Dendritic cell treated with granulocyte-macrophage colony-stimulating factor and Interleukin-4, amounts not matched to agents 40 ng/mL and 50 ng/mL, for 4 days (primary cell): ENCODE data around the gene SRPX2.

Experiments used
- H3K27ac Mint-ChIP-seq: one replicate; pipeline ENCODE4 v1.8.0; 2022; ENCODE audit warnings: mild to moderate bottlenecking, mixed read lengths
- H3K27me3 Mint-ChIP-seq: one replicate; pipeline ENCODE4 v1.8.0; 2022; ENCODE audit warnings: mild to moderate bottlenecking, mixed read lengths
- H3K36me3 Mint-ChIP-seq: one replicate; pipeline ENCODE4 v1.8.0; 2022; ENCODE audit warnings: low read depth, mixed read lengths
- H3K4me1 Mint-ChIP-seq: one replicate; pipeline ENCODE4 v1.8.0; 2022; ENCODE audit warnings: low read depth, mixed read lengths
- H3K4me3 Mint-ChIP-seq: one replicate; pipeline ENCODE4 v1.8.0; 2022; ENCODE audit warnings: mild to moderate bottlenecking, moderate library complexity, mixed read lengths
- H3K9me3 Mint-ChIP-seq: one replicate; pipeline ENCODE4 v1.8.0; 2022; ENCODE audit warnings: mixed read lengths
- intact Hi-C: fragments of 100-400 bp; cut with micrococcal nuclease; formaldehyde crosslinking; loops from one replicate; pipeline ENCODE4 v1.15.0; 2022

The SRPX2 gene

GRCh38 chrX:100663642-100664041 lies 19.6 kb downstream of the SRPX2 start:
- H3K4me1 Mint-ChIP-seq = peaks cover 6% of the 10 kb centered on the region
- H3K36me3 Mint-ChIP-seq = no peaks in the 10 kb centered on the region
- H3K4me3 Mint-ChIP-seq = no peak overlapping the region
- H3K9me3 Mint-ChIP-seq = no peaks in the 10 kb centered on the region
- H3K27me3 Mint-ChIP-seq = peaks cover 33% of the 10 kb centered on the region
- no peak overlapping the region for H3K27ac Mint-ChIP-seq
- intact Hi-C loops = no loop called here

- Mint-ChIP-seq H3K36me3 (no peaks in the 10 kb centered on the region), H3K27me3 (peaks cover 54% of the 10 kb centered on the region), H3K4me3 (no peak overlapping the region), H3K9me3 (no peaks in the 10 kb centered on the region), H3K4me1 (peaks cover 25% of the 10 kb centered on the region), H3K27ac (no peak overlapping the region)
- intact Hi-C loops = loop anchor here (5.0 kb wide), 1 partner anchor 94 kb away; no protein-coding TSS in a partner anchor
Measured at GRCh38 chrX:100672966-100673365, 29.0 kb downstream of the SRPX2 start.

- peaks cover 55% of the 10 kb centered on the region for H3K27me3 Mint-ChIP-seq
- intact Hi-C loops = loop anchor here (5.0 kb wide), 1 partner anchor 94 kb away; no protein-coding TSS in a partner anchor
- H3K27ac Mint-ChIP-seq = no peak overlapping the region
- H3K4me3 Mint-ChIP-seq = no peak overlapping the region
- no peaks in the 10 kb centered on the region for H3K36me3 Mint-ChIP-seq
- no peaks in the 10 kb centered on the region for H3K9me3 Mint-ChIP-seq
- peaks cover 25% of the 10 kb centered on the region for H3K4me1 Mint-ChIP-seq
Measured at GRCh38 chrX:100673397-100673953, 29.5 kb downstream of the SRPX2 start.

GRCh38 chrX:100674705-100675104 lies 30.7 kb downstream of the SRPX2 start:
- peaks cover 59% of the 10 kb centered on the region for H3K27me3 Mint-ChIP-seq
- H3K4me3 Mint-ChIP-seq = no peak overlapping the region
- no peak overlapping the region for H3K27ac Mint-ChIP-seq
- H3K9me3 Mint-ChIP-seq = no peaks in the 10 kb centered on the region
- intact Hi-C loops = loop anchor here (5.0 kb wide), 1 partner anchor 93 kb away; no protein-coding TSS in a partner anchor
- peaks cover 25% of the 10 kb centered on the region for H3K4me1 Mint-ChIP-seq
- H3K36me3 Mint-ChIP-seq = no peaks in the 10 kb centered on the region

- H3K27ac Mint-ChIP-seq = no peak overlapping the region
- no peaks in the 10 kb centered on the region for H3K36me3 Mint-ChIP-seq
- H3K4me3 Mint-ChIP-seq = no peak overlapping the region
- intact Hi-C loops = no loop called here
- peaks cover 34% of the 10 kb centered on the region for H3K4me1 Mint-ChIP-seq
- H3K27me3 Mint-ChIP-seq = peaks cover 51% of the 10 kb centered on the region
- H3K9me3 Mint-ChIP-seq = no peaks in the 10 kb centered on the region
Measured at GRCh38 chrX:100677611-100678181, 33.7 kb downstream of the SRPX2 start.

- Mint-ChIP-seq H3K36me3 (no peaks in the 10 kb centered on the region), H3K4me1 (peaks cover 12% of the 10 kb centered on the region), H3K27ac (no peak overlapping the region), H3K4me3 (no peak overlapping the region), H3K27me3 (peaks cover 41% of the 10 kb centered on the region), H3K9me3 (no peaks in the 10 kb centered on the region)
- intact Hi-C loops = loop anchor here (10.0 kb wide), 2 partner anchors 166 to 604 kb away; no protein-coding TSS in a partner anchor
Measured at GRCh38 chrX:100680756-100681155, 36.8 kb downstream of the SRPX2 start.

GRCh38 chrX:100681599-100681998 lies 37.6 kb downstream of the SRPX2 start:
- H3K27me3 Mint-ChIP-seq = peaks cover 36% of the 10 kb centered on the region
- no peaks in the 10 kb centered on the region for H3K9me3 Mint-ChIP-seq
- H3K4me3 Mint-ChIP-seq = no peak overlapping the region
- peaks cover 9% of the 10 kb centered on the region for H3K4me1 Mint-ChIP-seq
- intact Hi-C loops = loop anchor here (10.0 kb wide), 2 partner anchors 167 to 603 kb away; no protein-coding TSS in a partner anchor
- no peaks in the 10 kb centered on the region for H3K36me3 Mint-ChIP-seq
- H3K27ac Mint-ChIP-seq = no peak overlapping the region

GRCh38 chrX:100682939-100683338 lies 38.9 kb downstream of the SRPX2 start:
- no peaks in the 10 kb centered on the region for H3K36me3 Mint-ChIP-seq
- no peaks in the 10 kb centered on the region for H3K9me3 Mint-ChIP-seq
- intact Hi-C loops = loop anchor here (10.0 kb wide), 2 partner anchors 168 to 602 kb away; no protein-coding TSS in a partner anchor
- H3K27ac Mint-ChIP-seq = no peak overlapping the region
- H3K4me1 Mint-ChIP-seq = peaks cover 9% of the 10 kb centered on the region
- no peak overlapping the region for H3K4me3 Mint-ChIP-seq
- H3K27me3 Mint-ChIP-seq = peaks cover 31% of the 10 kb centered on the region

- Mint-ChIP-seq H3K27ac (no peak overlapping the region), H3K36me3 (no peaks in the 10 kb centered on the region), H3K4me1 (peaks cover 6% of the 10 kb centered on the region), H3K4me3 (no peak overlapping the region), H3K27me3 (peaks cover 11% of the 10 kb centered on the region), H3K9me3 (no peaks in the 10 kb centered on the region)
- intact Hi-C loops = loop anchor here (1.0 to 10.0 kb wide), 3 partner anchors 83 to 599 kb away; no protein-coding TSS in a partner anchor
Measured at GRCh38 chrX:100685284-100685996, 41.4 kb downstream of the SRPX2 start.

GRCh38 chrX:100685997-100686305 lies 42.0 kb downstream of the SRPX2 start:
- Mint-ChIP-seq H3K9me3 (no peaks in the 10 kb centered on the region), H3K27me3 (peaks cover 7% of the 10 kb centered on the region), H3K27ac (no peak overlapping the region), H3K36me3 (no peaks in the 10 kb centered on the region), H3K4me1 (peaks cover under 1% of the 10 kb centered on the region), H3K4me3 (no peak overlapping the region)
- intact Hi-C loops = loop anchor here (1.0 to 10.0 kb wide), 3 partner anchors 82 to 599 kb away; no protein-coding TSS in a partner anchor

- H3K36me3 Mint-ChIP-seq = no peaks in the 10 kb centered on the region
- H3K9me3 Mint-ChIP-seq = no peaks in the 10 kb centered on the region
- intact Hi-C loops = loop anchor here (10.0 kb wide), 2 partner anchors 172 to 598 kb away; no protein-coding TSS in a partner anchor
- H3K27me3 Mint-ChIP-seq = peaks cover 7% of the 10 kb centered on the region
- H3K4me1 Mint-ChIP-seq = no peaks in the 10 kb centered on the region
- no peak overlapping the region for H3K27ac Mint-ChIP-seq
- H3K4me3 Mint-ChIP-seq = no peak overlapping the region
Measured at GRCh38 chrX:100687128-100687527, 43.1 kb downstream of the SRPX2 start.

GRCh38 chrX:100687546-100687945 lies 43.5 kb downstream of the SRPX2 start:
- H3K4me3 Mint-ChIP-seq = no peak overlapping the region
- intact Hi-C loops = loop anchor here (10.0 kb wide), 2 partner anchors 173 to 597 kb away; no protein-coding TSS in a partner anchor

GRCh38 chrX:100695302-100695701 lies 51.3 kb downstream of the SRPX2 start:
- Mint-ChIP-seq H3K36me3 (no peaks in the 10 kb centered on the region), H3K4me1 (no peaks in the 10 kb centered on the region), H3K4me3 (no peak overlapping the region), H3K27me3 (peaks cover 8% of the 10 kb centered on the region), H3K27ac (no peak overlapping the region), H3K9me3 (no peaks in the 10 kb centered on the region)
- intact Hi-C loops = no loop called here

More at GRCh38 chrX:100687546-100687945, 43.5 kb downstream of the SRPX2 start:
- H3K27ac Mint-ChIP-seq = no peak overlapping the region
- H3K4me1 Mint-ChIP-seq = no peaks in the 10 kb centered on the region
- H3K9me3 Mint-ChIP-seq = no peaks in the 10 kb centered on the region
- no peaks in the 10 kb centered on the region for H3K36me3 Mint-ChIP-seq
- peaks cover 7% of the 10 kb centered on the region for H3K27me3 Mint-ChIP-seq

GRCh38 chrX:100695991-100696390 lies 52.0 kb downstream of the SRPX2 start:
- intact Hi-C loops = no loop called here
- peaks cover 8% of the 10 kb centered on the region for H3K27me3 Mint-ChIP-seq
- no peak overlapping the region for H3K27ac Mint-ChIP-seq
- no peaks in the 10 kb centered on the region for H3K4me1 Mint-ChIP-seq
- no peak overlapping the region for H3K4me3 Mint-ChIP-seq
- H3K36me3 Mint-ChIP-seq = no peaks in the 10 kb centered on the region
- no peaks in the 10 kb centered on the region for H3K9me3 Mint-ChIP-seq
